K562 (cell line): ENCODE results near the gene POLD1. TPM values are rescaled to one million over a fixed set of nuclear protein-coding genes. Genes with fewer than 3 reads are reported as not detected.
A peak's percentile ranks its signal among the peaks of the same experiment; 100 is the strongest.

Source experiments
- HES1 ChIP-seq: fragments of 450-650 bp; IDR thresholded peaks from 2 replicates; pipeline ENCODE4 v1.6.1; 2016; ENCODE audit warnings: low read depth, mild to moderate bottlenecking, moderate library complexity
- MGA ChIP-seq: fragments of 450-650 bp; IDR thresholded peaks from 2 replicates; pipeline ENCODE4 v1.6.1; 2016; ENCODE audit warnings: mild to moderate bottlenecking, moderate library complexity
- PHF20 ChIP-seq: fragments of 450-650 bp; IDR thresholded peaks from 2 replicates; pipeline ENCODE4 v1.6.1; 2018; ENCODE audit not compliant: partially characterized antibody
- POLR3A ChIP-seq: IDR thresholded peaks from 2 replicates; pipeline ENCODE4 v1.6.1; 2011; ENCODE audit warnings: borderline replicate concordance, mild to moderate bottlenecking, moderate library complexity; ENCODE audit not compliant: insufficient read length, insufficient read depth; ENCODE audit errors: extremely low read depth
- RFX5 ChIP-seq: IDR thresholded peaks from 2 replicates; pipeline ENCODE4 v1.6.1; 2011; ENCODE audit warnings: low read depth, mild to moderate bottlenecking, improper control_type of control experiment, low read length
- TAL1 ChIP-seq: fragments of 450-650 bp; IDR thresholded peaks from 2 replicates; pipeline ENCODE4 v1.6.1; 2016; ENCODE audit warnings: mild to moderate bottlenecking
- ZC3H8 ChIP-seq: fragments of 450-650 bp; IDR thresholded peaks from 2 replicates; pipeline ENCODE4 v1.6.1; 2017
- ZFPM2 ChIP-seq: fragments of 250-450 bp; sonication (Bioruptor Pico); IDR thresholded peaks from 2 replicates; pipeline ENCODE4 v1.5.1; 2022; ENCODE audit warnings: mild to moderate bottlenecking
- ZKSCAN3 ChIP-seq: fragments of 250-450 bp; sonication (Bioruptor Pico); IDR thresholded peaks from 2 replicates; pipeline ENCODE4 v1.4.0; 2020
- ZNF282 ChIP-seq: sonication (generic); formaldehyde crosslinking; IDR thresholded peaks from 2 replicates; pipeline ENCODE4 v1.8.1; 2023; ENCODE audit warnings: missing genetic modification reagents
- ZNF75A ChIP-seq: fragments of 450-650 bp; formaldehyde crosslinking; IDR thresholded peaks from 2 replicates; pipeline ENCODE4 v1.4.0; 2020; ENCODE audit warnings: mild to moderate bottlenecking
- polyA plus RNA-seq, 8 experiments: library from polyadenylated mRNA; depleted of rRNA in 4 of 8; stranded (reverse) in 5 of 8; unstranded in 3 of 8; fragments of >200 nt; fragmentation: Nextera tagmentation in 2 of 8; fragmentation: Illumina TruSeq in 1 of 8; extraction: Ambion mirVana in 2 of 8; extraction: Trizol in 1 of 8; gene quantifications; 2 replicates each; pipeline versions ENCODE4 v1.2.1 to v1.2.3, GENCODE V29; 2011 to 2014; ENCODE audit warnings: inconsistent platforms in 1 of 8, missing spikeins in 1 of 8
- total RNA-seq, 7 experiments: library from RNA; depleted of rRNA in 6 of 7; stranded (reverse); fragments of >200 nt in 6 of 7; fragmentation: Illumina TruSeq in 2 of 7; extraction: Trizol in 2 of 7; gene quantifications; 2 replicates each; pipeline versions ENCODE4 v1.2.1 to v1.2.3, GENCODE V29; 2011 to 2021; ENCODE audit warnings: low replicate concordance in 1 of 7
- TF ChIP-seq, protein P1 (sequence below): sonication (generic); formaldehyde crosslinking; IDR thresholded peaks from 2 replicates; pipeline ENCODE4 v1.5.0; 2020; ENCODE audit warnings: missing genetic modification reagents

Gene POLD1
- total and polyA plus RNA-seq, 9 of the 15 experiments (the other 6 are each of a cell fraction or from before 2014, with no cell fraction given): 1.3 to 312 (median 47.8) TPM

GRCh38 chr19:50368649-50369570, 15.2 kb upstream of the POLD1 start (continued):
- peak; percentile 71; the same call in 1 of the 2 replicates for TF ChIP-seq MGA
- TF ChIP-seq POLR3A: no peak
- TF ChIP-seq RFX5: no peak
- no peak for TF ChIP-seq ZNF282 (CRISPR knock-in tag)
- TF ChIP-seq TAL1: no peak
- TF ChIP-seq, protein P1, sequence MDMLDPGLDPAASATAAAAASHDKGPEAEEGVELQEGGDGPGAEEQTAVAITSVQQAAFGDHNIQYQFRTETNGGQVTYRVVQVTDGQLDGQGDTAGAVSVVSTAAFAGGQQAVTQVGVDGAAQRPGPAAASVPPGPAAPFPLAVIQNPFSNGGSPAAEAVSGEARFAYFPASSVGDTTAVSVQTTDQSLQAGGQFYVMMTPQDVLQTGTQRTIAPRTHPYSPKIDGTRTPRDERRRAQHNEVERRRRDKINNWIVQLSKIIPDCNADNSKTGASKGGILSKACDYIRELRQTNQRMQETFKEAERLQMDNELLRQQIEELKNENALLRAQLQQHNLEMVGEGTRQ: peak; percentile 94
- TF ChIP-seq HES1: no peak
- TF ChIP-seq ZFPM2 (CRISPR knock-in tag): no peak
- TF ChIP-seq ZNF75A (CRISPR knock-in tag): no peak
- no peak for TF ChIP-seq ZC3H8
- peak; percentile 51 for TF ChIP-seq PHF20
- no peak for TF ChIP-seq ZKSCAN3 (CRISPR knock-in tag)
